GM19468 (cell line): ENCODE measurements around the gene CPSF4.
"Not testable (repeated sequence)": the region's sequence is repeated elsewhere in the genome, so short reads cannot be mapped to it uniquely, and the experiment has no call there.

ENCODE experiments used
- ATAC-seq: cut with Tn5 transposase; IDR thresholded peaks from one replicate; pipeline ENCODE4 v1.9.1; 2021; ENCODE audit warnings: mild to moderate bottlenecking, moderate library complexity, moderate number of reproducible peaks; ENCODE audit not compliant: unreplicated experiment; ENCODE audit errors: extremely low read depth

CPSF4 gene

GRCh38 chr7:99476107-99476506 is 37.4 kb downstream of the CPSF4 start:
- ATAC-seq = no peak

GRCh38 chr7:99478464-99479440 is 40.0 kb downstream of the CPSF4 start:
- ATAC-seq = no peak

- ATAC-seq = no peak
Measured at GRCh38 chr7:99485094-99485493, 46.4 kb downstream of the CPSF4 start.

- no peak for ATAC-seq
Measured at GRCh38 chr7:99489235-99489634, 50.5 kb downstream of the CPSF4 start.

GRCh38 chr7:99490878-99491277 is 52.1 kb downstream of the CPSF4 start:
- no peak for ATAC-seq

GRCh38 chr7:99493823-99494222 is 55.1 kb downstream of the CPSF4 start:
- no peak for ATAC-seq

- no peak for ATAC-seq
Measured at GRCh38 chr7:99497766-99498545, 59.2 kb downstream of the CPSF4 start.

GRCh38 chr7:99498546-99498944 is 59.8 kb downstream of the CPSF4 start:
- no peak for ATAC-seq

- no peak for ATAC-seq
Measured at GRCh38 chr7:99499371-99499720, 60.6 kb downstream of the CPSF4 start.

- no peak for ATAC-seq
Measured at GRCh38 chr7:99499721-99500636, 61.2 kb downstream of the CPSF4 start, which contains the start of gene ZNF394. TSS of gene ZNF394 (minus strand) at chr7:99500281. CDS start at chr7:99500093, 188 bp downstream.

GRCh38 chr7:99500637-99501009 is 61.9 kb downstream of the CPSF4 start:
- no peak for ATAC-seq

GRCh38 chr7:99501236-99501635 is 62.5 kb downstream of the CPSF4 start:
- ATAC-seq = not testable (repeated sequence)

GRCh38 chr7:99504281-99504602 is 65.5 kb downstream of the CPSF4 start:
- no peak for ATAC-seq

GRCh38 chr7:99504603-99505323 is 66.0 kb downstream of the CPSF4 start, which contains the start of gene ZKSCAN5:
TSS of gene ZKSCAN5 (plus strand) at chr7:99504662. CDS start at chr7:99506045, 1,383 bp downstream.
- ATAC-seq = peak; percentile 46

- ATAC-seq = no peak
Measured at GRCh38 chr7:99505324-99505662, 66.5 kb downstream of the CPSF4 start.
